ENCODE data around the gene ABCD1. TPM values are rescaled to one million over a fixed set of nuclear protein-coding genes. Genes with fewer than 3 reads are reported as not detected.

The ABCD1 gene
- total RNA-seq, 1 experiment from 2014 or later = 9.1 TPM

DNA sequence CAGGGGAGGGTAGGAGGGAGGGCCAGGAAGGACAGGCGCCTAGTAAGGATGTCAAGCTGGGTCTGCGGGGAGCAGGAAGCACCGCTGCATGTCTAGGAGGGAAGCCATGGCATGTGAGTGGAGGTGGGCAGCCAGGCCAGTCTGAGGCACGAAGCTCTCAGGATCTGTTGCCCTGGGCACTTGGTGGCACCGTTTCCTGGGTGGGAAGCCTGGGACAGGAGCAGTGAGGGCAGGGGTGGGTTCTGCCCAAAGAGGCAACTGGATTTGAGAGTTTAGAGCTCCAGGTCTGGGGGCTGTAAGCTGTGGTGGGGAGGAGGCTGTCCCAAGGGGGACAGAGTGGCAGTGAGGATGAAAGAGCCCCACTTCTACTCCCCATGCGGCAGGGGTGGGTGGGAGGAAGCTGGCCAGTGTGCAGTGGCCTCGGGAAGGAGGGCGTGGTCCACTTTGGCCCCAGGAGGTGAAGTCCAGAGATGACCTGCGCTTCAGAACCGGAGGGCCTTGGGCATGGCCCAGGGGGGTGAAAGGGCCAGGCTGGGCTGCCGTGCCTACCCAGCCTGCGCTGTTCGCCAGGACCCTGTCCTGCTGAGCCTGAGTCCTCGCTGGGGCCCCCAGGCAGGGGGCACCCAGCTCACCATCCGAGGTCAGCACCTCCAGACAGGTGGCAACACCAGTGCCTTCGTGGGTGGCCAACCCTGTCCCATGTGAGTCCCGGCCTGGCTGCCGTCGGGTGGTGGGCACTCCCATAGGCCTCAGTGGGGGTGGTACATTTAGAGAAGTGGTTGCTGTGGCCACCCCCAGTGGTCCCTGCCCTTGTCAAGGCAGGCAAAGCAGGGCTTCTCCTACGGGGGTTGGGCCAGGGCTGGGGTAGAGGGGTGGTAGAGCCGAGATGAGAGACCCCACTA lies 47.9 kb downstream of the ABCD1 start:
- no peak for ATAC-seq
- POLR2A ChIA-PET = no interaction called here

More for the DNA sequence above, 47.9 kb downstream of the ABCD1 start:
- H3K9me3 Mint-ChIP-seq = no peaks in the 10 kb centered on the region
- DNase-seq (ENCODE audit: low spot score) = no peak
- TF ChIP-seq, protein P1, sequence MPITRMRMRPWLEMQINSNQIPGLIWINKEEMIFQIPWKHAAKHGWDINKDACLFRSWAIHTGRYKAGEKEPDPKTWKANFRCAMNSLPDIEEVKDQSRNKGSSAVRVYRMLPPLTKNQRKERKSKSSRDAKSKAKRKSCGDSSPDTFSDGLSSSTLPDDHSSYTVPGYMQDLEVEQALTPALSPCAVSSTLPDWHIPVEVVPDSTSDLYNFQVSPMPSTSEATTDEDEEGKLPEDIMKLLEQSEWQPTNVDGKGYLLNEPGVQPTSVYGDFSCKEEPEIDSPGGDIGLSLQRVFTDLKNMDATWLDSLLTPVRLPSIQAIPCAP (CRISPR knock-in tag; IDR thresholded peaks at IDR 0.05) = no peak
- TF ChIP-seq SOX15 (CRISPR knock-in tag; IDR thresholded peaks at IDR 0.05) (no peak), FOXK1 (CRISPR knock-in tag; IDR thresholded peaks at IDR 0.05) (no peak), ZNF263 (CRISPR knock-in tag; IDR thresholded peaks at IDR 0.05; ENCODE audit: low read depth) (no peak), PRRX2 (CRISPR knock-in tag; IDR thresholded peaks at IDR 0.05) (no peak), NR3C1 (CRISPR knock-in tag; conservative IDR thresholded peaks at IDR 0.05; ENCODE audit: low read depth) (no peak), NFYB (CRISPR knock-in tag; conservative IDR thresholded peaks at IDR 0.05; ENCODE audit: low read depth) (no peak), MYBL2 (CRISPR knock-in tag; IDR thresholded peaks at IDR 0.05) (no peak), NFE2L1 (CRISPR knock-in tag; IDR thresholded peaks at IDR 0.05) (no peak), NR2C2 (CRISPR knock-in tag; IDR thresholded peaks at IDR 0.05) (no peak)
- TF ChIP-seq, protein P2, sequence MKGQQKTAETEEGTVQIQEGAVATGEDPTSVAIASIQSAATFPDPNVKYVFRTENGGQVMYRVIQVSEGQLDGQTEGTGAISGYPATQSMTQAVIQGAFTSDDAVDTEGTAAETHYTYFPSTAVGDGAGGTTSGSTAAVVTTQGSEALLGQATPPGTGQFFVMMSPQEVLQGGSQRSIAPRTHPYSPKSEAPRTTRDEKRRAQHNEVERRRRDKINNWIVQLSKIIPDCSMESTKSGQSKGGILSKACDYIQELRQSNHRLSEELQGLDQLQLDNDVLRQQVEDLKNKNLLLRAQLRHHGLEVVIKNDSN (CRISPR knock-in tag; IDR thresholded peaks at IDR 0.05) = no peak
- TF ChIP-seq, protein P3, sequence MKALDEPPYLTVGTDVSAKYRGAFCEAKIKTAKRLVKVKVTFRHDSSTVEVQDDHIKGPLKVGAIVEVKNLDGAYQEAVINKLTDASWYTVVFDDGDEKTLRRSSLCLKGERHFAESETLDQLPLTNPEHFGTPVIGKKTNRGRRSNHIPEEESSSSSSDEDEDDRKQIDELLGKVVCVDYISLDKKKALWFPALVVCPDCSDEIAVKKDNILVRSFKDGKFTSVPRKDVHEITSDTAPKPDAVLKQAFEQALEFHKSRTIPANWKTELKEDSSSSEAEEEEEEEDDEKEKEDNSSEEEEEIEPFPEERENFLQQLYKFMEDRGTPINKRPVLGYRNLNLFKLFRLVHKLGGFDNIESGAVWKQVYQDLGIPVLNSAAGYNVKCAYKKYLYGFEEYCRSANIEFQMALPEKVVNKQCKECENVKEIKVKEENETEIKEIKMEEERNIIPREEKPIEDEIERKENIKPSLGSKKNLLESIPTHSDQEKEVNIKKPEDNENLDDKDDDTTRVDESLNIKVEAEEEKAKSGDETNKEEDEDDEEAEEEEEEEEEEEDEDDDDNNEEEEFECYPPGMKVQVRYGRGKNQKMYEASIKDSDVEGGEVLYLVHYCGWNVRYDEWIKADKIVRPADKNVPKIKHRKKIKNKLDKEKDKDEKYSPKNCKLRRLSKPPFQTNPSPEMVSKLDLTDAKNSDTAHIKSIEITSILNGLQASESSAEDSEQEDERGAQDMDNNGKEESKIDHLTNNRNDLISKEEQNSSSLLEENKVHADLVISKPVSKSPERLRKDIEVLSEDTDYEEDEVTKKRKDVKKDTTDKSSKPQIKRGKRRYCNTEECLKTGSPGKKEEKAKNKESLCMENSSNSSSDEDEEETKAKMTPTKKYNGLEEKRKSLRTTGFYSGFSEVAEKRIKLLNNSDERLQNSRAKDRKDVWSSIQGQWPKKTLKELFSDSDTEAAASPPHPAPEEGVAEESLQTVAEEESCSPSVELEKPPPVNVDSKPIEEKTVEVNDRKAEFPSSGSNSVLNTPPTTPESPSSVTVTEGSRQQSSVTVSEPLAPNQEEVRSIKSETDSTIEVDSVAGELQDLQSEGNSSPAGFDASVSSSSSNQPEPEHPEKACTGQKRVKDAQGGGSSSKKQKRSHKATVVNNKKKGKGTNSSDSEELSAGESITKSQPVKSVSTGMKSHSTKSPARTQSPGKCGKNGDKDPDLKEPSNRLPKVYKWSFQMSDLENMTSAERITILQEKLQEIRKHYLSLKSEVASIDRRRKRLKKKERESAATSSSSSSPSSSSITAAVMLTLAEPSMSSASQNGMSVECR (CRISPR knock-in tag; IDR thresholded peaks at IDR 0.05; ENCODE audit: borderline replicate concordance) = no peak
- TF ChIP-seq, protein P4, sequence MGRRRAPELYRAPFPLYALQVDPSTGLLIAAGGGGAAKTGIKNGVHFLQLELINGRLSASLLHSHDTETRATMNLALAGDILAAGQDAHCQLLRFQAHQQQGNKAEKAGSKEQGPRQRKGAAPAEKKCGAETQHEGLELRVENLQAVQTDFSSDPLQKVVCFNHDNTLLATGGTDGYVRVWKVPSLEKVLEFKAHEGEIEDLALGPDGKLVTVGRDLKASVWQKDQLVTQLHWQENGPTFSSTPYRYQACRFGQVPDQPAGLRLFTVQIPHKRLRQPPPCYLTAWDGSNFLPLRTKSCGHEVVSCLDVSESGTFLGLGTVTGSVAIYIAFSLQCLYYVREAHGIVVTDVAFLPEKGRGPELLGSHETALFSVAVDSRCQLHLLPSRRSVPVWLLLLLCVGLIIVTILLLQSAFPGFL (CRISPR knock-in tag; IDR thresholded peaks at IDR 0.05; ENCODE audit: borderline replicate concordance) = no peak
- TF ChIP-seq, protein P5, sequence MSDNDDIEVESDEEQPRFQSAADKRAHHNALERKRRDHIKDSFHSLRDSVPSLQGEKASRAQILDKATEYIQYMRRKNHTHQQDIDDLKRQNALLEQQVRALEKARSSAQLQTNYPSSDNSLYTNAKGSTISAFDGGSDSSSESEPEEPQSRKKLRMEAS (CRISPR knock-in tag; IDR thresholded peaks at IDR 0.05) = no peak
- TF ChIP-seq, protein P6, sequence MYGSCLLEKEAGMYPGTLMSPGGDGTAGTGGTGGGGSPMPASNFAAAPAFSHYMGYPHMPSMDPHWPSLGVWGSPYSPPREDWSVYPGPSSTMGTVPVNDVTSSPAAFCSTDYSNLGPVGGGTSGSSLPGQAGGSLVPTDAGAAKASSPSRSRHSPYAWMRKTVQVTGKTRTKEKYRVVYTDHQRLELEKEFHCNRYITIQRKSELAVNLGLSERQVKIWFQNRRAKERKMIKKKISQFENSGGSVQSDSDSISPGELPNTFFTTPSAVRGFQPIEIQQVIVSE (CRISPR knock-in tag; IDR thresholded peaks at IDR 0.05; ENCODE audit: borderline replicate concordance) = no peak
- TF ChIP-seq, protein P7, sequence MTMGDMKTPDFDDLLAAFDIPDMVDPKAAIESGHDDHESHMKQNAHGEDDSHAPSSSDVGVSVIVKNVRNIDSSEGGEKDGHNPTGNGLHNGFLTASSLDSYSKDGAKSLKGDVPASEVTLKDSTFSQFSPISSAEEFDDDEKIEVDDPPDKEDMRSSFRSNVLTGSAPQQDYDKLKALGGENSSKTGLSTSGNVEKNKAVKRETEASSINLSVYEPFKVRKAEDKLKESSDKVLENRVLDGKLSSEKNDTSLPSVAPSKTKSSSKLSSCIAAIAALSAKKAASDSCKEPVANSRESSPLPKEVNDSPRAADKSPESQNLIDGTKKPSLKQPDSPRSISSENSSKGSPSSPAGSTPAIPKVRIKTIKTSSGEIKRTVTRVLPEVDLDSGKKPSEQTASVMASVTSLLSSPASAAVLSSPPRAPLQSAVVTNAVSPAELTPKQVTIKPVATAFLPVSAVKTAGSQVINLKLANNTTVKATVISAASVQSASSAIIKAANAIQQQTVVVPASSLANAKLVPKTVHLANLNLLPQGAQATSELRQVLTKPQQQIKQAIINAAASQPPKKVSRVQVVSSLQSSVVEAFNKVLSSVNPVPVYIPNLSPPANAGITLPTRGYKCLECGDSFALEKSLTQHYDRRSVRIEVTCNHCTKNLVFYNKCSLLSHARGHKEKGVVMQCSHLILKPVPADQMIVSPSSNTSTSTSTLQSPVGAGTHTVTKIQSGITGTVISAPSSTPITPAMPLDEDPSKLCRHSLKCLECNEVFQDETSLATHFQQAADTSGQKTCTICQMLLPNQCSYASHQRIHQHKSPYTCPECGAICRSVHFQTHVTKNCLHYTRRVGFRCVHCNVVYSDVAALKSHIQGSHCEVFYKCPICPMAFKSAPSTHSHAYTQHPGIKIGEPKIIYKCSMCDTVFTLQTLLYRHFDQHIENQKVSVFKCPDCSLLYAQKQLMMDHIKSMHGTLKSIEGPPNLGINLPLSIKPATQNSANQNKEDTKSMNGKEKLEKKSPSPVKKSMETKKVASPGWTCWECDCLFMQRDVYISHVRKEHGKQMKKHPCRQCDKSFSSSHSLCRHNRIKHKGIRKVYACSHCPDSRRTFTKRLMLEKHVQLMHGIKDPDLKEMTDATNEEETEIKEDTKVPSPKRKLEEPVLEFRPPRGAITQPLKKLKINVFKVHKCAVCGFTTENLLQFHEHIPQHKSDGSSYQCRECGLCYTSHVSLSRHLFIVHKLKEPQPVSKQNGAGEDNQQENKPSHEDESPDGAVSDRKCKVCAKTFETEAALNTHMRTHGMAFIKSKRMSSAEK (CRISPR knock-in tag; IDR thresholded peaks at IDR 0.05; ENCODE audit: borderline replicate concordance) = no peak
- TF ChIP-seq, protein P8, sequence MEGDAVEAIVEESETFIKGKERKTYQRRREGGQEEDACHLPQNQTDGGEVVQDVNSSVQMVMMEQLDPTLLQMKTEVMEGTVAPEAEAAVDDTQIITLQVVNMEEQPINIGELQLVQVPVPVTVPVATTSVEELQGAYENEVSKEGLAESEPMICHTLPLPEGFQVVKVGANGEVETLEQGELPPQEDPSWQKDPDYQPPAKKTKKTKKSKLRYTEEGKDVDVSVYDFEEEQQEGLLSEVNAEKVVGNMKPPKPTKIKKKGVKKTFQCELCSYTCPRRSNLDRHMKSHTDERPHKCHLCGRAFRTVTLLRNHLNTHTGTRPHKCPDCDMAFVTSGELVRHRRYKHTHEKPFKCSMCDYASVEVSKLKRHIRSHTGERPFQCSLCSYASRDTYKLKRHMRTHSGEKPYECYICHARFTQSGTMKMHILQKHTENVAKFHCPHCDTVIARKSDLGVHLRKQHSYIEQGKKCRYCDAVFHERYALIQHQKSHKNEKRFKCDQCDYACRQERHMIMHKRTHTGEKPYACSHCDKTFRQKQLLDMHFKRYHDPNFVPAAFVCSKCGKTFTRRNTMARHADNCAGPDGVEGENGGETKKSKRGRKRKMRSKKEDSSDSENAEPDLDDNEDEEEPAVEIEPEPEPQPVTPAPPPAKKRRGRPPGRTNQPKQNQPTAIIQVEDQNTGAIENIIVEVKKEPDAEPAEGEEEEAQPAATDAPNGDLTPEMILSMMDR (IDR thresholded peaks at IDR 0.05) = no peak
- TF ChIP-seq, protein P9, sequence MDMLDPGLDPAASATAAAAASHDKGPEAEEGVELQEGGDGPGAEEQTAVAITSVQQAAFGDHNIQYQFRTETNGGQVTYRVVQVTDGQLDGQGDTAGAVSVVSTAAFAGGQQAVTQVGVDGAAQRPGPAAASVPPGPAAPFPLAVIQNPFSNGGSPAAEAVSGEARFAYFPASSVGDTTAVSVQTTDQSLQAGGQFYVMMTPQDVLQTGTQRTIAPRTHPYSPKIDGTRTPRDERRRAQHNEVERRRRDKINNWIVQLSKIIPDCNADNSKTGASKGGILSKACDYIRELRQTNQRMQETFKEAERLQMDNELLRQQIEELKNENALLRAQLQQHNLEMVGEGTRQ (CRISPR knock-in tag; IDR thresholded peaks at IDR 0.05) = no peak
- H3K27ac Mint-ChIP-seq = no peak overlapping the region
- H3K4me3 Mint-ChIP-seq = no peak overlapping the region
- H3K4me1 Mint-ChIP-seq = no peaks in the 10 kb centered on the region
- H3K27me3 Mint-ChIP-seq (ENCODE audit: low read depth) = no peaks in the 10 kb centered on the region
- CTCF ChIA-PET = interaction anchor here (1.0 kb wide), 1 partner anchor 22 kb away, joined by 3 read pairs; the partner anchor contains the start of genes IDH3G and SSR4
- no peaks in the 10 kb centered on the region for H3K36me3 Mint-ChIP-seq
